NT2/D1 (cell line): ENCODE data around the gene RAP1A.

Experiments used
- DNase-seq: peaks from one replicate; pipeline ENCODE4 v3.0.0-alpha.2; 2011; ENCODE audit warnings: low read depth, low spot score
- H3K27me3 ChIP-seq: 2 replicates; pipeline ENCODE4 v1.6.0; 2011; ENCODE audit warnings: mild to moderate bottlenecking; ENCODE audit not compliant: insufficient read length, insufficient read depth
- H3K36me3 ChIP-seq: 2 replicates; pipeline ENCODE4 v1.6.1; 2011; ENCODE audit warnings: mild to moderate bottlenecking, low read length, mixed read lengths; ENCODE audit not compliant: insufficient read depth, insufficient read length
- H3K4me1 ChIP-seq: 2 replicates; pipeline ENCODE4 v1.5.1; 2011; ENCODE audit not compliant: insufficient read depth, insufficient read length
- H3K4me3 ChIP-seq: 2 replicates; pipeline ENCODE4 v1.5.1; 2011; ENCODE audit warnings: low read depth; ENCODE audit not compliant: insufficient read length
- H3K9ac ChIP-seq: 2 replicates; pipeline ENCODE4 v1.6.0; 2011; ENCODE audit warnings: low read depth; ENCODE audit not compliant: insufficient read length
- H3K9me3 ChIP-seq: 2 replicates; pipeline ENCODE4 v1.5.1; 2011; ENCODE audit warnings: mild to moderate bottlenecking, low read length; ENCODE audit not compliant: insufficient read depth
- SUZ12 ChIP-seq: IDR thresholded peaks from 2 replicates; pipeline ENCODE4 v1.6.1; 2011; ENCODE audit not compliant: insufficient read length, insufficient read depth; ENCODE audit errors: extremely low read depth
- YY1 ChIP-seq: IDR thresholded peaks from 2 replicates; pipeline ENCODE4 v1.6.1; 2011; ENCODE audit not compliant: insufficient read length, insufficient read depth
- ZNF274 ChIP-seq: IDR thresholded peaks from 2 replicates; pipeline ENCODE4 v1.6.1; 2011; ENCODE audit warnings: mild to moderate bottlenecking, low read depth, low read length

RAP1A gene

GRCh38 chr1:111732718-111733117 is 113.1 kb downstream of the RAP1A start:
- Histone ChIP-seq H3K9me3 (no peaks in the 10 kb centered on the region), H3K27me3 (peaks cover 12% of the 10 kb centered on the region), H3K4me1 (peaks cover 26% of the 10 kb centered on the region), H3K36me3 (peaks cover 12% of the 10 kb centered on the region), H3K4me3 (no peak overlapping the region), H3K9ac (no peak overlapping the region)
- no peak for DNase-seq
- TF ChIP-seq SUZ12 (no peak), ZNF274 (no peak), YY1 (no peak)

GRCh38 chr1:111733183-111733991 is 113.8 kb downstream of the RAP1A start:
- H3K27me3 ChIP-seq, result peaks cover 17% of the 10 kb centered on the region
- TF ChIP-seq ZNF274 (no peak), YY1 (no peak), SUZ12 (no peak)
- H3K4me3 ChIP-seq, result no peak overlapping the region
- no peaks in the 10 kb centered on the region for H3K9me3 ChIP-seq
- peaks cover 12% of the 10 kb centered on the region for H3K36me3 ChIP-seq
- no peak overlapping the region for H3K9ac ChIP-seq
- H3K4me1 ChIP-seq, result peaks cover 31% of the 10 kb centered on the region
- DNase-seq, result no peak

GRCh38 chr1:111733992-111734341 is 114.4 kb downstream of the RAP1A start:
- TF ChIP-seq SUZ12, result no peak
- no peak for TF ChIP-seq YY1
- no peak for TF ChIP-seq ZNF274
- no peak for DNase-seq
- Histone ChIP-seq H3K9me3 (no peaks in the 10 kb centered on the region), H3K4me1 (peaks cover 31% of the 10 kb centered on the region), H3K4me3 (no peak overlapping the region), H3K27me3 (peaks cover 17% of the 10 kb centered on the region), H3K36me3 (peaks cover 12% of the 10 kb centered on the region), H3K9ac (no peak overlapping the region)

- H3K36me3 ChIP-seq, result peaks cover 12% of the 10 kb centered on the region
- TF ChIP-seq SUZ12 (no peak), YY1 (no peak), ZNF274 (no peak)
- H3K4me1 ChIP-seq, result peaks cover 31% of the 10 kb centered on the region
- H3K4me3 ChIP-seq, result no peak overlapping the region
- no peak for DNase-seq
- no peak overlapping the region for H3K9ac ChIP-seq
- no peaks in the 10 kb centered on the region for H3K9me3 ChIP-seq
- peaks cover 17% of the 10 kb centered on the region for H3K27me3 ChIP-seq
These were observed 114.8 kb downstream of the RAP1A start for GRCh38 chr1:111734426-111734825.

GRCh38 chr1:111734856-111735255 is 115.3 kb downstream of the RAP1A start:
- Histone ChIP-seq H3K36me3 (peaks cover 12% of the 10 kb centered on the region), H3K4me3 (no peak overlapping the region), H3K4me1 (peaks cover 28% of the 10 kb centered on the region), H3K9me3 (no peaks in the 10 kb centered on the region), H3K9ac (no peak overlapping the region), H3K27me3 (peaks cover 17% of the 10 kb centered on the region)
- no peak for DNase-seq
- no peak for TF ChIP-seq SUZ12
- no peak for TF ChIP-seq ZNF274
- no peak for TF ChIP-seq YY1

- DNase-seq, result no peak
- Histone ChIP-seq H3K4me3 (no peak overlapping the region), H3K27me3 (peaks cover 17% of the 10 kb centered on the region), H3K9ac (no peak overlapping the region), H3K36me3 (peaks cover 12% of the 10 kb centered on the region), H3K9me3 (no peaks in the 10 kb centered on the region), H3K4me1 (peaks cover 28% of the 10 kb centered on the region)
- TF ChIP-seq SUZ12, result no peak
- TF ChIP-seq ZNF274, result no peak
- no peak for TF ChIP-seq YY1
These were observed 115.7 kb downstream of the RAP1A start for GRCh38 chr1:111735321-111735720.

GRCh38 chr1:111735858-111736544 is 116.4 kb downstream of the RAP1A start:
- peaks cover 25% of the 10 kb centered on the region for H3K4me1 ChIP-seq
- no peak for DNase-seq
- H3K9me3 ChIP-seq, result no peaks in the 10 kb centered on the region
- peaks cover 17% of the 10 kb centered on the region for H3K27me3 ChIP-seq
- no peak overlapping the region for H3K4me3 ChIP-seq
- H3K9ac ChIP-seq, result peak overlapping the region; percentile 37
- TF ChIP-seq YY1, result no peak
- no peak for TF ChIP-seq SUZ12
- TF ChIP-seq ZNF274, result no peak
- H3K36me3 ChIP-seq, result peaks cover 9% of the 10 kb centered on the region
